ENCODE data around the gene GPC3. TPM values are rescaled to one million over a fixed set of nuclear protein-coding genes. Genes with fewer than 3 reads are reported as not detected.

Gene GPC3
- total and polyA plus RNA-seq, 2 of the 4 experiments (the other 2 are of a cell fraction), result not detected

DNA sequence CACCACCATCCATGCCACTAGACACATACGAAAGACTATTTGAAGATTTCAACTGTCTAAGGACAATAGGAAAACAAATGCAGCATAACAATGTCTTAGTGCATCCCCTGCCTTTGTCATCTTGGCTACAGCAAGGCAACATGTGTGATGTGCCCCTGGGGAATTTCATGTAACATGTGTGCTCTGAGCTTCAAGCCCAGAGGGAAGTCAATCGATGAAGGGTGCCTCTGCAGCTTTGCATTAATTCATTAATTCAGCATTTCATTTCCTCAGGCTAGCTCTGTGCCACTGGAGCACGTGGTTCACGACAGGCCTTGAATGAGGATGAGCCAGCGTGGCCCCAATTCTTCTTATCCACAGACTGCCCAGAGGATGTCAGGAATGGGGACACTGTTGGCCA is 316.2 kb downstream of the GPC3 start:
- Histone ChIP-seq H3K4me3 (ENCODE audit: insufficient read depth, low read depth, low read length) (no peak overlapping the region), H4K20me1 (ENCODE audit: insufficient read depth, low read length) (no peaks in the 10 kb centered on the region; the same call in 1 of the 2 replicates), H3K9me3 (ENCODE audit: control insufficient read depth, insufficient read depth, low read length) (no peaks in the 10 kb centered on the region), H3K18ac (ENCODE audit: low read depth, low read length) (no peak overlapping the region), H3K36me3 (ENCODE audit: control insufficient read depth, insufficient read depth, low read length) (no peaks in the 10 kb centered on the region), H3K79me1 (ENCODE audit: low read depth in 1 of 2, low read length in 2 of 2) (no peaks in the 10 kb centered on the region), H4K5ac (ENCODE audit: low read depth, low read length) (no peak overlapping the region), H3K9me1 (ENCODE audit: insufficient read depth, low read length) (no peaks in the 10 kb centered on the region), H4K91ac (ENCODE audit: insufficient read depth, low read depth, low read length) (no peak overlapping the region), H3K23ac (ENCODE audit: low read depth, low read length) (no peak overlapping the region), H2AK9ac (replicated peaks; ENCODE audit: low read depth, low read length, poor library complexity) (no peak overlapping the region), H2BK5ac (ENCODE audit: low read depth, low read length, poor library complexity, severe bottlenecking) (no peak overlapping the region), H2AK5ac (ENCODE audit: low read depth, low read length) (no peak overlapping the region), H2BK15ac (ENCODE audit: low read depth, low read length) (no peak overlapping the region), H3K9ac (ENCODE audit: low read depth, low read length) (no peak overlapping the region), H3K4ac (ENCODE audit: low read depth, low read length) (no peak overlapping the region), H3K56ac (ENCODE audit: extremely low read depth, insufficient read depth, low read length) (no peak overlapping the region), H2BK20ac (ENCODE audit: low read depth, low read length) (no peak overlapping the region), H2AFZ (replicated peaks; ENCODE audit: low read length, poor library complexity) (no peak overlapping the region), H2BK120ac (ENCODE audit: low read depth, low read length) (no peak overlapping the region), H3K27me3 (ENCODE audit: control insufficient read depth, insufficient read depth, low read length) (peaks cover 3% of the 10 kb centered on the region), H3K14ac (replicated peaks; ENCODE audit: low read depth, low read length) (no peak overlapping the region), H3K4me2 (ENCODE audit: low read depth, low read length) (no peak overlapping the region), H3K4me1 (ENCODE audit: control insufficient read depth, insufficient read depth, low read length) (no peaks in the 10 kb centered on the region), H4K8ac (ENCODE audit: low read depth in 2 of 2, low read length in 2 of 2) (no peak overlapping the region), H3K27ac (ENCODE audit: insufficient read depth, low read length) (no peak overlapping the region)
- DNase-seq (no peak), ATAC-seq (ENCODE audit: low read depth) (no peak)
- ChIA-PET CTCF (no interaction called here), POLR2A (ENCODE audit: unreplicated experiment) (no interaction called here)
- intact Hi-C loops (cut with micrococcal nuclease) (loop anchor here (10.0 kb wide), 1 partner anchor 254 kb away; the partner anchor contains the start of gene GPC4), in situ Hi-C loops (cut with MboI; ENCODE audit: low sequenced_read_pairs) (no loop called here), dilution Hi-C loops (cut with HindIII; ENCODE audit: low sequenced_read_pairs, unreplicated experiment) (no loop called here)
- TF ChIP-seq MAZ (IDR thresholded peaks at IDR 0.05; ENCODE audit: borderline replicate concordance, low read depth, low read length), result no peak
- TF ChIP-seq, protein P1, sequence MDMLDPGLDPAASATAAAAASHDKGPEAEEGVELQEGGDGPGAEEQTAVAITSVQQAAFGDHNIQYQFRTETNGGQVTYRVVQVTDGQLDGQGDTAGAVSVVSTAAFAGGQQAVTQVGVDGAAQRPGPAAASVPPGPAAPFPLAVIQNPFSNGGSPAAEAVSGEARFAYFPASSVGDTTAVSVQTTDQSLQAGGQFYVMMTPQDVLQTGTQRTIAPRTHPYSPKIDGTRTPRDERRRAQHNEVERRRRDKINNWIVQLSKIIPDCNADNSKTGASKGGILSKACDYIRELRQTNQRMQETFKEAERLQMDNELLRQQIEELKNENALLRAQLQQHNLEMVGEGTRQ (IDR thresholded peaks at IDR 0.05; ENCODE audit: low read depth, low read length), result no peak
- no peak for TF ChIP-seq NFE2L2 (IDR thresholded peaks at IDR 0.05; ENCODE audit: low read depth, low read length)
- TF ChIP-seq BHLHE40 (IDR thresholded peaks at IDR 0.05; ENCODE audit: low read depth, low read length), result no peak
- no peak for TF ChIP-seq SMC3 (IDR thresholded peaks at IDR 0.05; ENCODE audit: low read depth, low read length)
- no peak for TF ChIP-seq POLR2A (IDR thresholded peaks at IDR 0.05; ENCODE audit: low read depth, low read length)
- no peak for TF ChIP-seq CEBPB (IDR thresholded peaks at IDR 0.05; ENCODE audit: low read depth, low read length)
- TF ChIP-seq, protein P2, sequence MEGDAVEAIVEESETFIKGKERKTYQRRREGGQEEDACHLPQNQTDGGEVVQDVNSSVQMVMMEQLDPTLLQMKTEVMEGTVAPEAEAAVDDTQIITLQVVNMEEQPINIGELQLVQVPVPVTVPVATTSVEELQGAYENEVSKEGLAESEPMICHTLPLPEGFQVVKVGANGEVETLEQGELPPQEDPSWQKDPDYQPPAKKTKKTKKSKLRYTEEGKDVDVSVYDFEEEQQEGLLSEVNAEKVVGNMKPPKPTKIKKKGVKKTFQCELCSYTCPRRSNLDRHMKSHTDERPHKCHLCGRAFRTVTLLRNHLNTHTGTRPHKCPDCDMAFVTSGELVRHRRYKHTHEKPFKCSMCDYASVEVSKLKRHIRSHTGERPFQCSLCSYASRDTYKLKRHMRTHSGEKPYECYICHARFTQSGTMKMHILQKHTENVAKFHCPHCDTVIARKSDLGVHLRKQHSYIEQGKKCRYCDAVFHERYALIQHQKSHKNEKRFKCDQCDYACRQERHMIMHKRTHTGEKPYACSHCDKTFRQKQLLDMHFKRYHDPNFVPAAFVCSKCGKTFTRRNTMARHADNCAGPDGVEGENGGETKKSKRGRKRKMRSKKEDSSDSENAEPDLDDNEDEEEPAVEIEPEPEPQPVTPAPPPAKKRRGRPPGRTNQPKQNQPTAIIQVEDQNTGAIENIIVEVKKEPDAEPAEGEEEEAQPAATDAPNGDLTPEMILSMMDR (conservative IDR thresholded peaks at IDR 0.05; ENCODE audit: low read depth, low read length), result no peak
- BruUV-seq (replicated peaks), result no TSS peak
- WGBS, 2 experiments (ENCODE audit: extremely low coverage in 2 of 2, insufficient read length in 1 of 2), result no CpG with 5 or more reads among the region's 5 CpGs

All from IMR-90 (cell line).